Keratinocyte (primary cell): Measurements from ENCODE around the gene PVR.

Source experiments
- CTCF ChIP-seq, 3 experiments: IDR thresholded peaks in 1 of 3; conservative IDR thresholded peaks in 1 of 3; optimal IDR thresholded peaks in 1 of 3; 2 replicates in 2 of 3; 3 replicates in 1 of 3; pipeline versions ENCODE3 to v1.5.1; 2011; ENCODE audit warnings: low read length in 3 of 3, mild to moderate bottlenecking in 3 of 3, moderate library complexity in 2 of 3, control low read depth in 1 of 3, inconsistent platforms in 1 of 3; ENCODE audit not compliant: insufficient read depth in 2 of 3; ENCODE audit errors: extremely low read depth in 1 of 3
- EZH2 ChIP-seq: IDR thresholded peaks from one replicate; pipeline ENCODE4 v1.6.1; 2012; ENCODE audit warnings: inconsistent platforms, mild to moderate bottlenecking, low read length, moderate library complexity

GRCh38 chr19:44681992-44682790, 38.5 kb downstream of the PVR start:
- TF ChIP-seq EZH2 = no peak
- TF ChIP-seq CTCF (optimal IDR thresholded peaks at IDR 0.05 in 1 of 3, IDR thresholded peaks at IDR 0.05 in 1 of 3, conservative IDR thresholded peaks at IDR 0.05 in 1 of 3; ENCODE audit: extremely low read depth in 1 of 3, insufficient read depth in 2 of 3, low read length in 3 of 3) = no peak
